ENCODE results near the gene MRPL14.

The MRPL14 gene

DNA sequence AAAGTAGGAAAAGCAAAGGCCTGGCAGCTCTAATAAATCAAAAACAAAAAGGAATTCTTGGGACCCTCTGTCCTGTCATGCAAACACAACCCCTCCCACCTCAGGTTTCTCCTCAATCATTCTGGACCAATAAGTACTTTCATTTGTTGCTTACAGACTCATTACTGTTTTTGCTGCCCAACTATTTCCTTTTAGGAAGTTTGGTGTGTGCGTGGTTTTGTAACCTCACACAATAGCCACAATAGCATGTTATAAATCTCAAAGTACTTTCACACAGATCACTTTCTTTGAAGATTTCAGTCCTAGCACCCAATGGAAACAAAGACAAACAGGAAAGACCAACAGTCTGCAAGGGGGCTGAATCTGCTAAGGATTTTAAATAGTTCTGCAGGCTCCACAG is 4.5 kb downstream of the MRPL14 start:
- DNase-seq (ENCODE audit: low spot score), result peak; percentile 21

DNA sequence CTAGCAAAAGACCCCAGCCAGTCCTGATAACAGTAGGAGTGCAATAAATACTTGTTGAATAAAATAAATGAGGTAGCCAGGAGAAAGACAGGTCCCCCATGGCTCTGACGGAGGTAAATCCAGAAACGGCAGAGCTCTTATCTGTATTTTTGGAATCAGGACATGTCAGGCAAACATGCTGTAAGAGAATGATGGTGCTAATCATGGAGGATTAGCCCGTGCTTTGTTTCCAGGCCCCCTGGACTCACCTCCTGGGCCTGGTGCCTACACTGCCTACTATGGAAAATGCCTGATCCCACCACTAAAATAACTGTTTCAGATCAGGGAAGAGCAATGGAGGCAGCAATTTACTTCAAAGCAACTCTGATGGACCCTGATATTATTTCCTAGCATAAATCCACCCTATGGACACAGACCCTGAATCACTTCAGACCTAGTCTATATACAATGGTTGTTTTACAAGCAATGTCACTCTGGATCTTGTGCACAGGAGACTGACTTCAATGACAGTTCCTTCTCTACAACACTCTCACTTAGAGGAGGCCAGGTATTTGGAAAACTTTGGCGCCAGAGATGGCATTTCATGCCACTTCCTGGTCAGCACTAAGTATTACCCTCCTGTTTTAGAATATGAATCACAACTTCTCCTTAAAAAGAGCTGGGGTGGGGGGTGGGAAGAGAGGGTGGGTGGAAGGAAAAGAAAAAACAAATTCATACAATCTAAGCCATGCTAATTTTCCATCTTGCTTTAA is 6.4 kb downstream of the MRPL14 start:
- no peak for DNase-seq (ENCODE audit: low spot score)

DNA sequence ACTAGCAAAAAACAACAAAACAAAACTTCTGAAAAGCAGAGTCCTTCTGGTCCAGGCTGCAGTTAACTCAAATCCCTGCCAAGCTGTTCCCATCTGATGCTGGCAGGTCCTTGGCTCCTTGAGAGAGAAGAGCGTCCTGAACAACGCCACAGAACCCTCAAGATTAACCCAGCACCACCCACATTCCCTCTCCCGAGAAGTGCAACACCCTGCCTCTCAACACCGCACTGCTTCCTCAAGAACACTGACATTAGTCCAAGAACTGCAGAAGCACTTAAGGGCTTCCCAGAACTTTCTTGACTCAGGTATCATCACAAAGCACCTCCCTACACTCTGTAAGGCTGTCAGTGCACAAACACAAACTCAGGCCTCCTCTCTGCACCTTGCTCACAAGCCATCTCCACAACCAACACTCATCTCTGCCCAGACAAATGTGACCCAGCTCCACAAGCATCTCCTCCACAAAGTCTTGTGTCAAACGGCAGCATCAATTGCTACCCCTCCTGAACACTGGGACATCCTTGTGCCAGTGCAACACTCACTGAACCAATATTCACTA is 7.5 kb downstream of the MRPL14 start:
- no peak for DNase-seq (ENCODE audit: low spot score)

DNA sequence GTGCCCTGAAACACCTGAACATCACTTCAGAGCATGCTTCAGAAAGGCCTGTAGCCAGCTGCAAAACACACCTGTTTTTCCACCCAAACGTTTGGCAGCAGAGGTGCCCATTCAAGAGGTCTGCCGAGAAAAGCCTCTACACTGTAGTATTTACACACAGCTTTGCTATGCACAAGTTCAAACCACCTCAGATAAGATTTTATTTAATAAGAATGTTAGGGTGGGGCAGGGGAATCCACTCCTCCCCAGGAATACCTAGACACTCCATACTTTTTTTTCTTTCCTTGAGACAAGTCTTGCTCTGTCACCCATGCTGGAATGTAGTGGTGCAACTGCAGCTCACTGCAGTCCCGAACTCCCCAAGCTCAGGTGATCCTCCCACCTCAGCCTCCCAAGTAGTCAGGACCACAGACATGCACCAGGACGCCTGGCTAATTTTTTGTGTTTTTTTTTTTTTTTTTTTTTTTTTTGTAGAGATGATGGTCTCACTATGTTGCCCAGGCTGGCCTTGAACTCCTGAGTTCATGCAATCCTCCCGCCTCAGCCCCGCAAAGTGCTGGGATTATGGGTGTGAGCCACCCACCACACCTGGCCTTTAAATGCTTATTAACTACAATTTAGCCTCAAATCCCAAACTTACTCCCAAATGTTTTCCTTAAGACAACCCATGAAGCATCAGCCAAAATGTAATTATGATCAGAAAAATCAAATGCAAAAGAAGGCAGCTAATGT is 9.7 kb downstream of the MRPL14 start:
- DNase-seq (ENCODE audit: low spot score), result no peak

DNA sequence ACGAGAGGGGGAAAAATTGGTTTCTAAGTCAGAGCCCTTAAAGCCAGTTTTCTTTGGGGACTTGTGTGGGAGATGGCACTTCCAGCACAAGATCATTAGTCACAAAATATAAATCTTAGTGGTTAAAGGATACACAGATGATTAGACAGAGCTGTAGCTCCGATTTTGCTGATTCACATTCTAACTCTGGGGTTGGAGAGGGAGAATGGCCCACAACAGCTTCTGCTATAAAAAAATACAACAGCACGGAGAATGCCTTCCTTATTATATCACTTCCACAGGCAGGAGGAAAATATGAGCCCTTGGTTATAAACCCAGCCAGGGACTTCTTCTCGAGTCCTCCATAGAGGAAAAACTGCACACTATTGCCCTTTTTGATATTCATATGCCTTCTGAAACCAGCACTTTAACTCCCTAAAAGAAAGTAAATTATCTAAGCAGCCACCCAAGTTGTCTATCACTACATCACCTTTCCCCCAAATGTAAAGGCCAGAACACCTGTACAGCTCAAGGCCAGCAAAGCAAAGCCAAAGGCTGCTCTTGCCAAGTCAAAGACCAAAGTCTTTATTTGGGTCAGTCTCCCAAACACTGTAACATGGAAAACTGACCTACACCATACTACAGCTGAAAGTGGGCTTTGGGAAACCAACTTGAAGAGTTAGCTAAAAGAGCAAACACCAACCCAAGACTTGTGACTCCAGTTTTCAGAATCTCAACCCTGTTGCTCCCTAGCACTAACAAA is 10.4 kb downstream of the MRPL14 start:
- DNase-seq (ENCODE audit: low spot score), result no peak

DNA sequence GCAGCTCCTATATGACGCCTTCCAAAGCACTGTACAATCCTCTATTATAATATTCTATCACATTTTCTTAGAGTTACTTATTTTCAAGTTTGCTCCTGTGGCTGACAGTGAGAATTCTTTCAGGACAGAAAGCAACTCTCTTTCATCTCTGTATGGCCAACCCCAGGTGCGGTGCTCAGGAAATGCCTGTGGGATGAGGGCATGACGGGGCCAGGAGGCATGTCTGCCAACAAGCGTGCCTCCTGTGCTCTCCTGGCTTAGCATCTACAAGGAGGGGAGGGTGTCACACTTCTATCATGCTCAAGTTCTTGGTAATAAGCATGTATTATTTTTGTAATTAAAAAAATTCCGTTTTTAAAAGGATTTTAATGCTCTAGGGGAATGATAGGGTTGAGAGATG is 11.4 kb downstream of the MRPL14 start:
- DNase-seq (ENCODE audit: low spot score), result no peak

DNA sequence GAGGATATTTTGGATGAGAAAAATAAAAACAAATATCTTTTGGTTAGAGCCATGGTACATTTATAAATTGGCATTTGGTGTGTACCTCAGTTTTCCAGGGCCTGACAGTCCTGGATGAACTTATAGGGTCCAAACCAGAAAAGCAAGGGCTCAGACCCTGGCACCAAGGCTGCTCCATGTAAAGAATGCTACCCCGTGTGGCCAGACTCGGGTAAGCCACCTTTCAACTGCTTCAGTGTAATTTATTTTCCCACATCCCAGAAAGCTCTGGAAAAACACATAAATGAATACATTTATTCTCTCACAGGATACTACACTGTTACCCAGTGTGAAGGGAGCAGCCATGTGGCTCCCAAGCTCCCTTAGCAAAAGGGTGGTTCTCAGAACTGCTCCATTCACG is 13.8 kb downstream of the MRPL14 start:
- no peak for DNase-seq (ENCODE audit: low spot score)

DNA sequence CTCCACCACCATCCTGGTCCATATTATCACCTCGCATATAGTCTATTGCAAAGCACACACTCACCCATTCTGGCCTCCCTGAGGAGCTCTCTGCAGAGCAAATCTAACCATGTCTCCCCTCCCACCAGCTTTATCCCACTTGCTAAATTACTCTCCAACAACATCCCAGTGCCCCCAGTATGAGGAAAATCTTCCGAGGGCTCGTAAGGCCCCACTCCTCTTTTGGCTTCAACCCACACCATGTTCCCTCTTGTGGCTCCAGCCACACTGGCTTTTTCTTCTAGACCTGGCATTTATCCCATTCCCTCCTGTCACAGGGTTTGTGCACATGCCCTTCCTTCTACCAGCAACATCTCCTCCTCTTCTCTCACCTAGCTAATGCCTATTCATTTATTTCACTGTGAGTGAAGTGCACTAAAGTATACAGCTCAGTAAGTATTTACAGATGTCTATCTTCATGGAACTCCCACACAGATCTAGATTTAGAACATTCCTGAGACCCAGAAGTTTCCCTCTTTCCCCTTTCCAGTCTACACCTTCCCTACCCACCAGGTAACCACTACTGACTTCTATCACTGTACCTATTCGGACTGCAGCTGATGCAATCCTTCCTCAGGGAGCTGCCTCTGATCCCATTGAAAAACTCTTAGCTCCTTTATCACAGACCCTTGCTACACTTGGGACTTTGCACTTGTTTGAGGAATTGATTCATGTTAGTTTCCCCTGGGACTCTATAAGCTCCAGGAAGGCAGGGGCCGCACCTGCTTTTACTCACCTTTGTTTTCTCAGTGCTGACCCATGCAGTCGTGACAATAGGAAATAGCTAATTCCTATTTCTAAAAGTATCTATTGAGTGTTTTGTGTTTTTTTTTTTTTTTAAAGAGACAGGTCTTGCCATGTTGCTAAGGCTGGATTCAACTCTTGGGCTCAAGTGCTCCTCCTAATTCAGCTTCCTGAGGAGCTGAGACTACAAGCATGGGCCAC is 15.5 kb downstream of the MRPL14 start:
- DNase-seq (ENCODE audit: low spot score), result no peak

DNA sequence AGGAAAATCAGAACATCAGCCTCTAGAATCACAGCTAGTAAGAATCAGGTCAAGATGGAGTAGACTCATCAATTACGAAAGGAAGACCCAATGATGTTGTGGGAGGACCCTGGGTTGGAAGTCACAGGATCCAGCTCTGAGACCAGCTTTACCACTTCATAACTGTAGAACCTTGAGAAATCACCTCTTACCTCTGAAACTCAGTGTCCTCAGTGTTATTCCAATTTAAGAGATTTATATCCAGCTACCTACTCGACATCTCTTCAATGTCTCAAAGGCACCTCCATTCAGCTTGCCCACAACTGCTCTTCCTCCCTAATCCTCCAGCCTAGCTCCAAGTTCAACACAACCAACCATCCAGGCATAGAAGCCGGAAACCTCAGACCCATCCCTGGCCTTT is 16.3 kb downstream of the MRPL14 start:
- no peak for DNase-seq (ENCODE audit: low spot score)

DNA sequence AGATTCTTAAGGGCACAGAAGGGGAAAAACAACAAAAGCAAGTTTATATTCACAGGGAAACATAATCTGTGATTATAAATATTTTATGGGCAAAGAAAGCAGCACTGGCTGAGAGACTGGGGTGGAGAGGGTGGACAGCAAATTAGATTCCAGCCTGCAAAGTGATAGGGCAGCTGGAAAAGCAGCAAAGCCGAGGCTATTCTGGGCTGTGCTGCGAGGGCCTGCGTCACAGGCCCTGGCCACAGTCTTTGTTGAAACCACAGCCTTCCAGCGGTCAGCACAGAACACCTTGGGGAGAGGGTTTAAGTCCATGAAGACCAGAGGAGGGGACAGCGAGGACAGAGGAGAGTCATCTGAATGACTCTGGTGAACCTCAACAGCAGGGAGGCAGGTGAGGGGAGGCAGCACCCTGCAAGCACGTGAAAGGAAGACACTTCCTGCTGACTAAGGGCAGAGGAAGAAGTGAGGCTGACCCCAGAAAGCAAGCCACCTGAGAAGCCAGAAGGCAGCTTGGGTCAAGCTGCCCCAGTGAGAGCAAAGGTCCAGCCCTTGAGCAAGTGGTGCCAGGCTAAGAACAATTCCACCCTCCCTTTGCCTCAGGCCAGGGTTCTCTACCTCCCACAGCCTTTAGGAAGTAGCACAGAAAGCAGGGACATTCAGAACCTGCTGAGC is 17.1 kb downstream of the MRPL14 start:
- DNase-seq (ENCODE audit: low spot score), result no peak

DNA sequence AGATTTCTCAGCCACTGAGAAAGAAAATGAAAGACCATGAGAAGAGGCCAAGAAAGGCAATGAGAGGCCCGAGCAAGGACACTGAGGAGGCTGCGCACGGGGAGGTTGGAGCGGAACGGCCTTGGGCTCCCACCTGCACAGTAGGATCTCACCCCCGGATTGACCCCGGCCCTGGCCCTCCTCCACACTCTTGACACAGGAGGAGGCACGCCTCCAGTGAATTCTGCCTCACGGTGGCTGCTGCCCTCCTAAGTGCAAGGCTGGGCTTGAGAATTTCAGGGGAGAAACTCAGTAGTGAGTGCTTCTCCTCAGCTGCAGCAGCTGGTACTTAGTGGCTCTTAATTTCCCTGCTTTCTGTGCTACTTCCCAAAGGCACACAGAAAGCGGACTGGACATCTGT is 18.0 kb downstream of the MRPL14 start:
- DNase-seq (ENCODE audit: low spot score), result no peak

DNA sequence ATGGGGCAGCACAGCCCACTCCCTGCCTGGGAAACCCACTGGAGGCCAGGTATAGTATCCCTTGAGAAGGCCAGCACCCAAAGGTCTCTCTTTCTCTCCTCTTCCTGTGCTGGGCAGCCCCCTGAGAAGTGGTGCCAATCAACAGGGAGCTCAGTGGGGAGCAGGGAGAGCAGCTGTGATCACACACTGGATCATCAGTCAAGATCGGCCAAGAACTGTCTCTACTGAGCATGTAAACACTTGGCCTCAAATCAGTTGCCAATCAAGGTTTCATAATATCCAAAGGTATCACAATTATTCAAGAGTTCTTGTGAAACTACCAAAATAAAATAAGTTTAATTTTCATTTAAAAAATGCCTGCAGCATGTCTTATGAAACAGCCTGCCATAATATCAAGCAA is 18.8 kb downstream of the MRPL14 start:
- DNase-seq (ENCODE audit: low spot score), result no peak

DNA sequence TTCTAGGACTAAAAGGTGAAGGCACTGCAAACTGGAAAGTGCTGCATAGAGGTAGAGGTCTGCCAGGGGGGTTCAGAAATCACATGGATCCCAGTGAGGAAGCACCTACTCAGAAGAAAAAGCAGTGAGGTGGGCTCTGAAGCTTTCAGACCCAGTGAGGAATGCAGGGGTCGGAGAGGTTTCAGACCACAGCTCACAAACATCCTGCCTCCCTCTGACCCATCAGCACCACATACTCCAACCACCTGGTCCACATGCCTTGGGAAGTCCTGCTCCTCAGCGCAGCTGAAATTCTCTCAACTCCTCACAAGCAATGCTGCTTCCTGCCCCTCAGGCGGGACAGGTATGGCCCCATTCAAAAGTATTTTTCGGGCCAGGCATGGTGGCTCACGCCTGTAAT is 20.2 kb downstream of the MRPL14 start:
- DNase-seq (ENCODE audit: low spot score), result no peak

DNA sequence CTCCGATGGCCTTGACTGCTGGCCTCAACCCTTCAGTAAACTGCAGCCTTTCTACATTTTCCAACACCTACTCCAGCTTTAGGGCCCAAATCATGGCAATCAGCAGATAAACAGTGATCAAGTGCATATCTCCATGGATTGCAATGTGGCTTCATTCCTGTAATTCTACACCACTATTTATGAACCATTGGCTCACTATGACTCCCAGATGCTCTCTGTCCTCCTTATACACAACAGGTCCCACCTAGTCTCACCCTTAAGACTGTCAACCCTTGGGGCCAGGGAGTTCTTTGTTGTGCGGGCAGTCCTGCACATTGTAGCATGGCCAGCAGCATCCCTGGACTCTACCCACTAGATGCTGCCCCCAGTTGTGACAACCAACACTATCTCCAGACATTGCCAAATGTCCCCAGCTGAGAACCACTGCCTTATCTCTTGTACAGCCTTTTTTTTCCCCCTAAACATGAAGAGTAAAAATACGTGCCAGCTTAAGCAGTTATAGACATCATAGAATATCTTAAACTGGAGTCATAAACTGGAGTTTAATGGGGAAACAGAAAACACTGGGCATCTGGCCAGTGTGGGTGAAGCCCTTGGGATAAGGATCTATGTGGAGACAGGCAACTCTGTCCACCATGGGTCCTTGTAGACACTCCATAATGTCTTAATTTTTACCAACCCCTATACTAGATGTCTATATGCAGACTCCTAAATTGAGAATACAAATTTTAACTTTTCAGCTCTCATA is 21.1 kb downstream of the MRPL14 start:
- no peak for DNase-seq (ENCODE audit: low spot score)

DNA sequence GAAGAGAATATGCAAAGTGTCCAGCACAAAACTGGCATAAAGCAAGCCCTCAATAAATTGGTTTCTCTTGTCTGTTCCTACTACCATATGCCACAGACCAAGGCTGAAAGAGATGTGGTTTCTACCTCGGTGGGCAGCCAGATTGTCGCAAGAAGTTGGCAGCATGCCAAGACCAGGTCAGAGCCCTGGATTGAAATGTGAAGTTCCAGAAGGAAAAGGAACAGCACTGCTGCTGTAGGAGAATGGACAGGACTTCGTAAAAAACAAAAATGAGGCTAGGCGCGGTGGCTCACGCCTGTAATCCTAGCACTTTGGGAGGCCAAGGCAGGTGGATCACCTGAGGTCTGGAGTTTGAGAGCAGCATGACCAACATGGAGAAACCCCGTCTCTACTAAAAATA is 22.1 kb downstream of the MRPL14 start:
- DNase-seq (ENCODE audit: low spot score), result no peak

DNA sequence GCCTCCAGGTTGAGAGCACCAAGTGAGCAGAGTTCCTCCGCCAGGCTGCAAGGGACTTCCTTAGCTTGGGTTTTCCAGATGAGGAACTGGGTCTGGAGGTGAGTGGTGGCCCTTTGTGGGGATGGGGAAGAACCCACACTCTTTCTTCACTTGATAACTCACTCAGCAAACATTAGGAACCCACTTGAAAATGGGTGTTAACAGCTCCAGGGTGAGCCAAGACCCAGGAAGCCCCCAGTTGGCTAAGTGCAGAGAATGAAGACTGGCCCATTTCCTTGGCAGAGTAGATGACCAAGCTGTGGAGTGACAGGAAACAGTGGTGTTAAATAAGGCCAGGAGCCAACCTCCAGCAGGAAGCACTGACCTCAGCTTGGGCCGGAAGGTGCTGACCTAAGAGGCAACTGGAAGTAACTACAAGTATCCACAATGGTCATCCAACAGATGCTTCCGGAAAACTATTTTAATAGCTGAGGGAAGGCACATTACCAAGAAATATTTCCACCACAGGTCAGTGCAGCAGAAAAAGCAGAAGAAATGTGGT is 22.7 kb downstream of the MRPL14 start:
- DNase-seq (ENCODE audit: low spot score), result no peak

DNA sequence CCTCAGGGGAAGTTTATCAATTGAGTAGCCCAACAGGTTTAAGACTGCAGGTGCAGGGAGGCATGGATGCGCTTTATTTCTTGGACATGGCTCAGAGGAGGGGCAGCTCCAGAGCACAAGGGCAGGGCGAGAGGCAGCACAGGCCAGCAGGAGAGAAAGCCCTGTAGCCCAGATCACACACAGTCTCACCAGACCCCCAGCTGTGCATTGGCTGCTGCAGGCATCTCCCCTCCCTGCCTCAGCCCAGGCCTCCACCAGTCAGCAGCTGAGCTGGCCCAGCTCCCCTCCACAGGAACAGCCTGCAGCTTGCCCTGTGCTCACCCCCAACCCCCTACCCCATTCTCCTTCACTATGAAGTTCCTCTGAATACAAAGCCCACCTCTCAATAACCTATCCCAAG is 24.7 kb downstream of the MRPL14 start:
- DNase-seq (ENCODE audit: low spot score), result no peak

DNA sequence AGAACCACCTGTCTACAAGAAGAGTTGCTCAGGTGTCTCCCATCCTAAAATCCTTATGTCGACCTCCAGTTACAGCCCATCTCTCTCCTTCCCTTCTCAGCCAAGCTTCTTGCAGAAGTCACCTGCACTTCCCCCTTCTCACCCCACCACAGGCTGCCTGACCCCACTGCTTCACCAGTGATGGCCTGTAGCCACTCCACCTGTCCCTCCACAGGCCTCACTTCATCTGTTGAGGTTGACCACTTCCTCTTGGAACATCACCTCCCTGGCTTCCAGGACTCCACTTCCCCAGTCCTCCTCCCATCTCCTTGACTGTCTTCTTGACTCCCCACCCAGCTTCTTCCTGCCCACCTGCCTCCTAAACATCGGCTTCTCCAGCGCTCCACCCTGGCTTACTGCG is 25.4 kb downstream of the MRPL14 start:
- no peak for DNase-seq (ENCODE audit: low spot score)

DNA sequence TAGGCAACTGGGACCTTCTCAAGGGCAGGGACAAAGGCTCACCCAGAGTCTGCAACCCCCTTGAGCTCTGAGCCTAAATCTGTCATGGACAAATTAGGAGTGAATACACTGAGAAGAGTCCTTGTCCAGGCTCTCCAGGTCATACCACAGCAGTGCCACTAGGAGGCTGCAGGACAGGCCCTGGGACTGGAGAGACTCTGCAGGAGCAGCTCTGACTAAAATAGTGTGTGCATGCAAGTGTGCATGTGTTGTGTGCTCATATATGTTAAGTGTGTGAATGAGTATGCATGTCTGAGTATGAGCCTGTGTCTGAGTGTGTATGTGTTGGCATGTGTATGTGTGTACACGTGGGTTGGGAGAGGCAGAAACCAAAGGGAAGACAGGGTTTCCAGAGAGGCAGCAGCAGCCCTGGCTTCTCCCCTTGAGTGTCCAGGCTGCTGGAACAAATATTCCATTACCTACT is 27.1 kb downstream of the MRPL14 start:
- DNase-seq (ENCODE audit: low spot score), result no peak

DNA sequence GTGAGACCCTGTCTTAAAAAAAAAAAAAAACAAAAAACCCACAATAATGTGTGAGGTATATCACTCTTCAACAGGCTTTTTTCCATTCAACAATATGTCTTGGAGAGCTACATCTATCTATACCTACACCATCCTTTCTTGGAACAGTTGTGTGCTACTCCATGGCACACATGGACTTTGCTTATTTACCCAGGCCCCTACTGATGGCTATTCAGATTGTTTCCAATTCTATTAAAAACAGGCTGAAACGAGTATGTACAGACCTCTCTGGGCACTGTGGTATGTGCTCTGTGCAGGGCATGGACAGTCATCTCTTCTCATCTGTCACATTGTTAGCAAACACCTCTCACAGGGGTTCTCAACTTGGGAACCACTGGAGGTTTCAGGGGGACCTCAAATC is 28.1 kb downstream of the MRPL14 start:
- no peak for DNase-seq (ENCODE audit: low spot score)

Data from CD4-positive, alpha-beta T cell treated with Interleukin-6 at 100 ng/mL for 8 hours (primary cell).